ENCODE results near the gene CNNM4.

The CNNM4 gene

GRCh38 chr2:96760036-96760985, at the start of gene CNNM4:
TSS of gene CNNM4 (plus strand) at chr2:96760902. CDS start at chr2:96761000, 98 bp downstream.
- Mint-ChIP-seq H3K27ac (peak within 1 kb of the TSS; percentile 60 to 76 (median 69)), H3K4me1 (peaks cover 42% of the 10 kb centered on the region), H3K9me3 (no peaks in the 10 kb centered on the region), H3K36me3 (ENCODE audit: low read depth) (no peaks in the 10 kb centered on the region), H3K4me3 (peak within 1 kb of the TSS; percentile 82 to 88 (median 86)), H3K27me3 (ENCODE audit: low read depth) (no peaks in the 10 kb centered on the region)
- TF ChIP-seq CTCF (IDR thresholded peaks at IDR 0.05; ENCODE audit: unreplicated experiment in 3 of 3) = no peak

GRCh38 chr2:96710985-96711384, 49.7 kb upstream of the CNNM4 start:
- no peak for TF ChIP-seq CTCF (IDR thresholded peaks at IDR 0.05; ENCODE audit: unreplicated experiment in 3 of 3)
- Mint-ChIP-seq H3K4me1 (peaks cover 9% of the 10 kb centered on the region), H3K36me3 (ENCODE audit: low read depth) (peaks cover 83% of the 10 kb centered on the region)

GRCh38 chr2:96715658-96716057, 45.0 kb upstream of the CNNM4 start:
- H3K27ac Mint-ChIP-seq = no peak overlapping the region
- peaks cover 67% of the 10 kb centered on the region for H3K36me3 Mint-ChIP-seq (ENCODE audit: low read depth)
- no peaks in the 10 kb centered on the region for H3K9me3 Mint-ChIP-seq

More at GRCh38 chr2:96710985-96711384, 49.7 kb upstream of the CNNM4 start:
- H3K27ac Mint-ChIP-seq = no peak overlapping the region
- H3K9me3 Mint-ChIP-seq = no peaks in the 10 kb centered on the region
- H3K4me3 Mint-ChIP-seq = no peak overlapping the region
- H3K27me3 Mint-ChIP-seq (ENCODE audit: low read depth) = no peaks in the 10 kb centered on the region

GRCh38 chr2:96716388-96716787, 44.3 kb upstream of the CNNM4 start:
- Mint-ChIP-seq H3K27me3 (ENCODE audit: low read depth) (no peaks in the 10 kb centered on the region), H3K4me1 (peaks cover 9% of the 10 kb centered on the region), H3K4me3 (no peak overlapping the region), H3K9me3 (no peaks in the 10 kb centered on the region), H3K27ac (no peak overlapping the region), H3K36me3 (ENCODE audit: low read depth) (peaks cover 66% of the 10 kb centered on the region)
- TF ChIP-seq CTCF (IDR thresholded peaks at IDR 0.05; ENCODE audit: unreplicated experiment in 3 of 3) = no peak

More at GRCh38 chr2:96715658-96716057, 45.0 kb upstream of the CNNM4 start:
- no peak for TF ChIP-seq CTCF (IDR thresholded peaks at IDR 0.05; ENCODE audit: unreplicated experiment in 3 of 3)
- peaks cover 9% of the 10 kb centered on the region for H3K4me1 Mint-ChIP-seq
- no peaks in the 10 kb centered on the region for H3K27me3 Mint-ChIP-seq (ENCODE audit: low read depth)
- no peak overlapping the region for H3K4me3 Mint-ChIP-seq

- Mint-ChIP-seq H3K9me3 (no peaks in the 10 kb centered on the region), H3K4me3 (no peak overlapping the region), H3K36me3 (ENCODE audit: low read depth) (peaks cover 58% of the 10 kb centered on the region), H3K4me1 (no peaks in the 10 kb centered on the region), H3K27me3 (ENCODE audit: low read depth) (no peaks in the 10 kb centered on the region), H3K27ac (no peak overlapping the region)
- TF ChIP-seq CTCF (IDR thresholded peaks at IDR 0.05; ENCODE audit: unreplicated experiment in 3 of 3) = no peak
Observed at GRCh38 chr2:96726131-96726530, 34.6 kb upstream of the CNNM4 start.

Measured in nephron (organoid).